Posterior vena cava (tissue), 2 donors: ENCODE results near the gene ELFN1. TPM values are rescaled to one million over a fixed set of nuclear protein-coding genes. Genes with fewer than 3 reads are reported as not detected.

Source experiments
- DNase-seq: peaks from one replicate; pipeline ENCODE4 v3.0.0-alpha.2; 2020; ENCODE audit warnings: low spot score
- intact Hi-C, 2 donors: fragments of 100-400 bp; cut with DNase I; formaldehyde crosslinking; loops; one replicate each; pipeline versions ENCODE4 v1.14.1 to v1.14.2; 2022 to 2023
- total RNA-seq, 2 donors: library from RNA; stranded (reverse); fragmentation: NEBNext Ultra II Directional; extraction: Animal tissue kit (Norgen Biotek cat#: 25700); gene quantifications; one replicate each; pipeline ENCODE4 v1.2.1, GENCODE V29; 2021
- donor health status: DM: yes; HTN: yes; CAD: no.
- donor health status: DM: yes; HTN: yes; CAD: no.

Gene ELFN1
- total RNA-seq, 2 donors from 2014 or later, result 1.2 to 1.8 TPM

GRCh38 chr7:1785839-1786238 is 115.8 kb downstream of the ELFN1 start:
- DNase-seq, result no peak

GRCh38 chr7:1787241-1787640 is 117.2 kb downstream of the ELFN1 start:
- peak; percentile 35 for DNase-seq
- intact Hi-C loops, result no loop called here

More at GRCh38 chr7:1785839-1786238, 115.8 kb downstream of the ELFN1 start:
- intact Hi-C loops, result no loop called here

- intact Hi-C loops, result no loop called here
- peak; percentile 73 for DNase-seq
These were observed 117.7 kb downstream of the ELFN1 start for GRCh38 chr7:1787681-1788235.

- no peak for DNase-seq
- intact Hi-C loops, result loop anchor here in 1 of 2 donors (1.0 kb wide), 1 partner anchor 18 kb away; no protein-coding TSS in a partner anchor
These were observed 124.9 kb downstream of the ELFN1 start for GRCh38 chr7:1794888-1795542.

Other genes with a start within 250 kb of the ELFN1 start
- gene MICALL2, start 210.8 kb upstream of the ELFN1 start, total RNA-seq, result 10 to 100 TPM; 33.3 to 38.5 TPM
- gene INTS1, start 165.9 kb upstream of the ELFN1 start, total RNA-seq, result 10 to 100 TPM; 50.3 to 55.1 TPM
- 100 to 1,000 TPM in 1 of 2 donors, 10 to 100 TPM in 1; 49.4 to 138 TPM for gene MAFK, start 139.6 kb upstream of the ELFN1 start, total RNA-seq
- not detected for gene TMEM184A, start 114.1 kb upstream of the ELFN1 start, total RNA-seq
- 10 to 100 TPM; 13.9 to 19.0 TPM for gene PSMG3, start 100.2 kb upstream of the ELFN1 start, total RNA-seq